WTC11 (cell line): ENCODE data around the gene IRX2.

Source experiments
- ATF1 ChIP-seq: sonication (generic); formaldehyde crosslinking; IDR thresholded peaks from 2 replicates; pipeline ENCODE4 v1.8.1; 2023; ENCODE audit warnings: mild to moderate bottlenecking, moderate library complexity, missing genetic modification reagents
- GTF2I ChIP-seq: fragments of 250-450 bp; sonication (Bioruptor Pico); conservative IDR thresholded peaks from 2 replicates; pipeline ENCODE4 v1.4.0; 2021; ENCODE audit warnings: mild to moderate bottlenecking
- MXD4 ChIP-seq: fragments of 250-450 bp; sonication (Bioruptor Pico); IDR thresholded peaks from 2 replicates; pipeline ENCODE4 v1.8.0; 2021; ENCODE audit warnings: mild to moderate bottlenecking, moderate library complexity, borderline replicate concordance
- NFYB ChIP-seq: sonication (generic); formaldehyde crosslinking; conservative IDR thresholded peaks from 2 replicates; pipeline ENCODE4 v1.8.0; 2022; ENCODE audit warnings: low read depth, missing genetic modification reagents
- NR3C1 ChIP-seq: sonication (generic); formaldehyde crosslinking; conservative IDR thresholded peaks from 2 replicates; pipeline ENCODE4 v1.8.1; 2023; ENCODE audit warnings: low read depth, mild to moderate bottlenecking, missing genetic modification reagents
- ZNF232 ChIP-seq: sonication (generic); formaldehyde crosslinking; IDR thresholded peaks from 2 replicates; pipeline ENCODE4 v1.8.0; 2022; ENCODE audit warnings: mild to moderate bottlenecking, missing genetic modification reagents
- TF ChIP-seq, protein P1 (sequence below): sonication (generic); formaldehyde crosslinking; IDR thresholded peaks from 2 replicates; pipeline ENCODE4 v1.8.1; 2022; ENCODE audit warnings: missing genetic modification reagents, borderline replicate concordance
- TF ChIP-seq, protein P2 (sequence below): fragments of 200-600 bp; IDR thresholded peaks from 2 replicates; pipeline ENCODE4 v1.8.0; 2022; ENCODE audit warnings: antibody characterized with exemption
- TF ChIP-seq, protein P3 (sequence below): sonication (generic); formaldehyde crosslinking; IDR thresholded peaks from 2 replicates; pipeline ENCODE4 v1.8.1; 2022; ENCODE audit warnings: low read depth, missing genetic modification reagents, borderline replicate concordance
- TF ChIP-seq, protein P4 (sequence below): sonication (generic); formaldehyde crosslinking; IDR thresholded peaks from 2 replicates; pipeline ENCODE4 v1.8.1; 2023; ENCODE audit warnings: mild to moderate bottlenecking, missing genetic modification reagents, moderate library complexity
- TF ChIP-seq, protein P5 (sequence below): sonication (generic); formaldehyde crosslinking; IDR thresholded peaks from 2 replicates; pipeline ENCODE4 v1.8.0; 2022; ENCODE audit warnings: mild to moderate bottlenecking, missing genetic modification reagents
- TF ChIP-seq, protein P6 (sequence below): sonication (generic); formaldehyde crosslinking; conservative IDR thresholded peaks from 2 replicates; pipeline ENCODE4 v1.8.1; 2023; ENCODE audit warnings: mild to moderate bottlenecking, low read depth, missing genetic modification reagents, moderate library complexity

DNA sequence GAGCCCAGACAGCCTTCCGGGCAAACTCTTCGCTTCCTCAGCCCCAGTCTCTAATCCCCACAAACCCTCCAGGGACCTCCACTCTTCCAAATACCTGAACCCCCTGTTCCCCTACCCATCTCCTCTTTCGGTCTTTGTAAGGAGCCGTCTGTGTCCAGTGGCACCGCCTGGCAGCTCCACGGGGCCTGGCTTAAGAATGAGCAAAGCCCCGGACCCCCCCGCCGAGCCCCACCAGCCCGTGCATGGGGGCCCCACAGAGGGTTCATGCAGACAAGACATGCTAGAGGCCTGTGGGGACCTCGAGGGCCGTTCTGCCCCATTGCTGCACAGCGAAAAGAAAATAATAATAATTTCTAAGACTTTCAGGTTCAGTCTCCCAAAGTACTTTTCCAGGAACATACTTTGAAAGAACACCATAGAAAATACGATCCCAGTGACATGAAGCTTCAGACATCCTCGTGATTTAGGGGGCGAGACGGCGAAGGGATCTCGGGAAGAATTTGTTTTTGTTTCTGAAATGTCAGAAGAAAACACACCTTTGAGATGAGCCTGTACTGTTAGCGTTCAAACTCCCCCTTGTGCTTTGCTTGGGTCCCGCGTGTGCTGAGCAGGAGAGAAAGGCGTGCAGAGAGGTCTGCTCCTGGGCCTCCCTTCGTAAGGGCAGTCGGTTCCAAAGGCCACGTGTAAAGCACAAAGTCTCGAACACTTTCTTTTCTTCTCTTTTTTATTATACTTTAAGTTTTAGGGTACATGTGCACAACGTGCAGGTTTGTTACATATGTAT, 49.2 kb downstream of the IRX2 start:
- TF ChIP-seq, protein P1, sequence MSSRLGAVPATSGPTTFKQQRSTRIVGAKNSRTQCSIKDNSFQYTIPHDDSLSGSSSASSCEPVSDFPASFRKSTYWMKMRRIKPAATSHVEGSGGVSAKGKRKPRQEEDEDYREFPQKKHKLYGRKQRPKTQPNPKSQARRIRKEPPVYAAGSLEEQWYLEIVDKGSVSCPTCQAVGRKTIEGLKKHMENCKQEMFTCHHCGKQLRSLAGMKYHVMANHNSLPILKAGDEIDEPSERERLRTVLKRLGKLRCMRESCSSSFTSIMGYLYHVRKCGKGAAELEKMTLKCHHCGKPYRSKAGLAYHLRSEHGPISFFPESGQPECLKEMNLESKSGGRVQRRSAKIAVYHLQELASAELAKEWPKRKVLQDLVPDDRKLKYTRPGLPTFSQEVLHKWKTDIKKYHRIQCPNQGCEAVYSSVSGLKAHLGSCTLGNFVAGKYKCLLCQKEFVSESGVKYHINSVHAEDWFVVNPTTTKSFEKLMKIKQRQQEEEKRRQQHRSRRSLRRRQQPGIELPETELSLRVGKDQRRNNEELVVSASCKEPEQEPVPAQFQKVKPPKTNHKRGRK (CRISPR knock-in tag), result no peak
- TF ChIP-seq, protein P2, sequence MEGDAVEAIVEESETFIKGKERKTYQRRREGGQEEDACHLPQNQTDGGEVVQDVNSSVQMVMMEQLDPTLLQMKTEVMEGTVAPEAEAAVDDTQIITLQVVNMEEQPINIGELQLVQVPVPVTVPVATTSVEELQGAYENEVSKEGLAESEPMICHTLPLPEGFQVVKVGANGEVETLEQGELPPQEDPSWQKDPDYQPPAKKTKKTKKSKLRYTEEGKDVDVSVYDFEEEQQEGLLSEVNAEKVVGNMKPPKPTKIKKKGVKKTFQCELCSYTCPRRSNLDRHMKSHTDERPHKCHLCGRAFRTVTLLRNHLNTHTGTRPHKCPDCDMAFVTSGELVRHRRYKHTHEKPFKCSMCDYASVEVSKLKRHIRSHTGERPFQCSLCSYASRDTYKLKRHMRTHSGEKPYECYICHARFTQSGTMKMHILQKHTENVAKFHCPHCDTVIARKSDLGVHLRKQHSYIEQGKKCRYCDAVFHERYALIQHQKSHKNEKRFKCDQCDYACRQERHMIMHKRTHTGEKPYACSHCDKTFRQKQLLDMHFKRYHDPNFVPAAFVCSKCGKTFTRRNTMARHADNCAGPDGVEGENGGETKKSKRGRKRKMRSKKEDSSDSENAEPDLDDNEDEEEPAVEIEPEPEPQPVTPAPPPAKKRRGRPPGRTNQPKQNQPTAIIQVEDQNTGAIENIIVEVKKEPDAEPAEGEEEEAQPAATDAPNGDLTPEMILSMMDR, result no peak
- TF ChIP-seq ZNF232 (no peak), GTF2I (CRISPR knock-in tag) (no peak), NR3C1 (CRISPR knock-in tag) (no peak), ATF1 (CRISPR knock-in tag) (no peak), NFYB (CRISPR knock-in tag) (no peak), MXD4 (CRISPR knock-in tag) (no peak)
- TF ChIP-seq, protein P3, sequence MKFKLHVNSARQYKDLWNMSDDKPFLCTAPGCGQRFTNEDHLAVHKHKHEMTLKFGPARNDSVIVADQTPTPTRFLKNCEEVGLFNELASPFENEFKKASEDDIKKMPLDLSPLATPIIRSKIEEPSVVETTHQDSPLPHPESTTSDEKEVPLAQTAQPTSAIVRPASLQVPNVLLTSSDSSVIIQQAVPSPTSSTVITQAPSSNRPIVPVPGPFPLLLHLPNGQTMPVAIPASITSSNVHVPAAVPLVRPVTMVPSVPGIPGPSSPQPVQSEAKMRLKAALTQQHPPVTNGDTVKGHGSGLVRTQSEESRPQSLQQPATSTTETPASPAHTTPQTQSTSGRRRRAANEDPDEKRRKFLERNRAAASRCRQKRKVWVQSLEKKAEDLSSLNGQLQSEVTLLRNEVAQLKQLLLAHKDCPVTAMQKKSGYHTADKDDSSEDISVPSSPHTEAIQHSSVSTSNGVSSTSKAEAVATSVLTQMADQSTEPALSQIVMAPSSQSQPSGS (CRISPR knock-in tag), result no peak
- TF ChIP-seq, protein P4, sequence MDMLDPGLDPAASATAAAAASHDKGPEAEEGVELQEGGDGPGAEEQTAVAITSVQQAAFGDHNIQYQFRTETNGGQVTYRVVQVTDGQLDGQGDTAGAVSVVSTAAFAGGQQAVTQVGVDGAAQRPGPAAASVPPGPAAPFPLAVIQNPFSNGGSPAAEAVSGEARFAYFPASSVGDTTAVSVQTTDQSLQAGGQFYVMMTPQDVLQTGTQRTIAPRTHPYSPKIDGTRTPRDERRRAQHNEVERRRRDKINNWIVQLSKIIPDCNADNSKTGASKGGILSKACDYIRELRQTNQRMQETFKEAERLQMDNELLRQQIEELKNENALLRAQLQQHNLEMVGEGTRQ (CRISPR knock-in tag), result no peak
- TF ChIP-seq, protein P5, sequence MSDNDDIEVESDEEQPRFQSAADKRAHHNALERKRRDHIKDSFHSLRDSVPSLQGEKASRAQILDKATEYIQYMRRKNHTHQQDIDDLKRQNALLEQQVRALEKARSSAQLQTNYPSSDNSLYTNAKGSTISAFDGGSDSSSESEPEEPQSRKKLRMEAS, result no peak
- TF ChIP-seq, protein P6, sequence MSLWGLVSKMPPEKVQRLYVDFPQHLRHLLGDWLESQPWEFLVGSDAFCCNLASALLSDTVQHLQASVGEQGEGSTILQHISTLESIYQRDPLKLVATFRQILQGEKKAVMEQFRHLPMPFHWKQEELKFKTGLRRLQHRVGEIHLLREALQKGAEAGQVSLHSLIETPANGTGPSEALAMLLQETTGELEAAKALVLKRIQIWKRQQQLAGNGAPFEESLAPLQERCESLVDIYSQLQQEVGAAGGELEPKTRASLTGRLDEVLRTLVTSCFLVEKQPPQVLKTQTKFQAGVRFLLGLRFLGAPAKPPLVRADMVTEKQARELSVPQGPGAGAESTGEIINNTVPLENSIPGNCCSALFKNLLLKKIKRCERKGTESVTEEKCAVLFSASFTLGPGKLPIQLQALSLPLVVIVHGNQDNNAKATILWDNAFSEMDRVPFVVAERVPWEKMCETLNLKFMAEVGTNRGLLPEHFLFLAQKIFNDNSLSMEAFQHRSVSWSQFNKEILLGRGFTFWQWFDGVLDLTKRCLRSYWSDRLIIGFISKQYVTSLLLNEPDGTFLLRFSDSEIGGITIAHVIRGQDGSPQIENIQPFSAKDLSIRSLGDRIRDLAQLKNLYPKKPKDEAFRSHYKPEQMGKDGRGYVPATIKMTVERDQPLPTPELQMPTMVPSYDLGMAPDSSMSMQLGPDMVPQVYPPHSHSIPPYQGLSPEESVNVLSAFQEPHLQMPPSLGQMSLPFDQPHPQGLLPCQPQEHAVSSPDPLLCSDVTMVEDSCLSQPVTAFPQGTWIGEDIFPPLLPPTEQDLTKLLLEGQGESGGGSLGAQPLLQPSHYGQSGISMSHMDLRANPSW (CRISPR knock-in tag), result no peak
